Trophoblast cell (in vitro differentiated cells and primary cell): ENCODE data around the gene ICAM4.

Source experiments
- DNase-seq, 2 donors: peaks; one replicate each; pipeline ENCODE4 v3.0.0-alpha.2; 2016
- H2AFZ ChIP-seq: 2 replicates; pipeline ENCODE4 v1.6.1; 2013; ENCODE audit warnings: low read length, moderate library complexity, mild to moderate bottlenecking; ENCODE audit not compliant: insufficient read depth, poor library complexity
- H2AK5ac ChIP-seq: 2 replicates; pipeline ENCODE4 v1.6.1; 2013; ENCODE audit warnings: mild to moderate bottlenecking, low read length
- H2BK120ac ChIP-seq: 2 replicates; pipeline ENCODE4 v1.6.1; 2013; ENCODE audit warnings: low read length, mild to moderate bottlenecking, moderate library complexity; ENCODE audit not compliant: insufficient read depth, poor library complexity
- H2BK12ac ChIP-seq: 2 replicates; pipeline ENCODE4 v1.6.1; 2013; ENCODE audit warnings: mild to moderate bottlenecking, low read length, moderate library complexity
- H2BK5ac ChIP-seq: 2 replicates; pipeline ENCODE4 v1.6.1; 2013; ENCODE audit warnings: low read length, low read depth, moderate library complexity, mild to moderate bottlenecking; ENCODE audit not compliant: poor library complexity
- H3K14ac ChIP-seq: 2 replicates; pipeline ENCODE4 v1.6.1; 2013; ENCODE audit warnings: mild to moderate bottlenecking, low read length
- H3K18ac ChIP-seq: 2 replicates; pipeline ENCODE4 v1.6.1; 2013; ENCODE audit warnings: mild to moderate bottlenecking, low read length
- H3K23ac ChIP-seq: 2 replicates; pipeline ENCODE4 v1.6.1; 2013; ENCODE audit warnings: low read length
- H3K27ac ChIP-seq: 2 replicates; pipeline ENCODE4 v1.5.1; 2013; ENCODE audit warnings: low read depth, mild to moderate bottlenecking, inconsistent platforms, low read length, moderate library complexity
- H3K27me3 ChIP-seq: 2 replicates; pipeline ENCODE4 v1.6.1; 2013; ENCODE audit warnings: inconsistent platforms, mild to moderate bottlenecking, low read length, moderate library complexity; ENCODE audit not compliant: insufficient read depth
- H3K36me3 ChIP-seq, 2 experiments: 1 replicate in 1 of 2; 2 replicates in 1 of 2; pipeline ENCODE4 v1.6.1; 2013; ENCODE audit warnings: low read length in 2 of 2, mild to moderate bottlenecking in 2 of 2, moderate library complexity in 1 of 2; ENCODE audit not compliant: insufficient read depth in 2 of 2, control insufficient read depth in 1 of 2
- H3K4ac ChIP-seq: 2 replicates; pipeline ENCODE4 v1.6.1; 2013; ENCODE audit warnings: low read depth, mild to moderate bottlenecking, low read length, moderate library complexity
- H3K4me1 ChIP-seq, 2 experiments: 1 replicate in 1 of 2; 2 replicates in 1 of 2; pipeline ENCODE4 v1.6.1; 2013; ENCODE audit warnings: low read length in 2 of 2, mild to moderate bottlenecking in 2 of 2, moderate library complexity in 1 of 2; ENCODE audit not compliant: insufficient read depth in 2 of 2, control insufficient read depth in 1 of 2
- H3K4me2 ChIP-seq: 2 replicates; pipeline ENCODE4 v1.6.1; 2013; ENCODE audit warnings: inconsistent platforms, mild to moderate bottlenecking, low read length, moderate library complexity
- H3K4me3 ChIP-seq: 2 replicates; pipeline ENCODE4 v1.5.1; 2013; ENCODE audit warnings: mild to moderate bottlenecking, low read depth, low read length, inconsistent platforms
- H3K79me1 ChIP-seq: one replicate; pipeline ENCODE4 v1.6.1; 2013; ENCODE audit warnings: low read length
- H3K79me2 ChIP-seq: 2 replicates; pipeline ENCODE4 v1.6.1; 2013; ENCODE audit warnings: low read length, mild to moderate bottlenecking; ENCODE audit not compliant: control insufficient read depth, insufficient read depth, poor library complexity
- H3K9ac ChIP-seq: 2 replicates; pipeline ENCODE4 v1.6.1; 2013; ENCODE audit warnings: mild to moderate bottlenecking, low read length
- H3K9me3 ChIP-seq: 2 replicates; pipeline ENCODE4 v1.6.1; 2013; ENCODE audit warnings: low read depth, mild to moderate bottlenecking, control low read depth, inconsistent platforms, low read length; ENCODE audit not compliant: insufficient read depth
- H4K12ac ChIP-seq: 2 replicates; pipeline ENCODE4 v1.6.1; 2013; ENCODE audit warnings: low read depth, mild to moderate bottlenecking, low read length, moderate library complexity
- H4K8ac ChIP-seq: 2 replicates; pipeline ENCODE4 v1.6.1; 2013; ENCODE audit warnings: low read depth, mild to moderate bottlenecking, low read length, moderate library complexity
- H4K91ac ChIP-seq: one replicate; pipeline ENCODE4 v1.6.1; 2013; ENCODE audit warnings: low read depth, mild to moderate bottlenecking, low read length, moderate library complexity
- WGBS: extraction: QIAGEN DNeasy Blood & Tissue Kit; methylation state at CpG from one replicate; pipeline ENCODE4 v1.1.7; 2013; ENCODE audit warnings: missing lambda C conversion rate; ENCODE audit not compliant: insufficient read length, insufficient coverage; ENCODE audit errors: extremely low coverage; 5-methylcytosine and 5-hydroxymethylcytosine counted together

Gene ICAM4

DNA sequence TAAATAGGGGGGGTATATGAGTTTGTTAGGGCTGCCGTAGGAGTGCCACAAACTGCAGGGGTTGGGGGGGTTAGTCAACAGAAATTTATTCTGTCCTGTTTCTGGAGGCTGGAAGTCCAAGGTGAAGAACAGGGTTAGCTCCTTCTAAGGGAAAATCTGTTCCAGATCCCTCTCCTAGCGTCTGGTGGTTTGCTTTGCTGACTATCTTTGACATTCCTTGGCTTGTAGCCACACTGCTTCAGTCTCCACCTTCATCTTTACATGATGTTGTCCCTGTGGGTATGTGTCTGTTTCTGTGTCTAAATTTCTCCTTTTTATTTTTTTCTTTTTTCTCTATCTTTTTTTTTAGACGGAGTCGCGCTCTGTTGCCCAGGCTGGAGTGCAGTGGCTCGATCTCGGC is 24.0 kb upstream of the ICAM4 start:
- H3K14ac ChIP-seq = no peak overlapping the region
- H2BK120ac ChIP-seq = no peak overlapping the region
- H4K91ac ChIP-seq = no peak overlapping the region
- H3K4ac ChIP-seq = no peak overlapping the region
- no peak overlapping the region for H2AFZ ChIP-seq
- DNase-seq = no peak
- H3K27me3 ChIP-seq = no peaks in the 10 kb centered on the region
- H3K4me1 ChIP-seq = no peaks in the 10 kb centered on the region
- H4K12ac ChIP-seq = no peak overlapping the region
- no peak overlapping the region for H2BK5ac ChIP-seq
- H3K36me3 ChIP-seq = peaks cover 16 to 17% of the 10 kb centered on the region in 2 experiments
- no peak overlapping the region for H4K8ac ChIP-seq
- no CpG with 5 or more reads among the region's 7 CpGs for WGBS
- H3K18ac ChIP-seq = no peak overlapping the region
- no peaks in the 10 kb centered on the region for H3K79me1 ChIP-seq
- H2BK12ac ChIP-seq = no peak overlapping the region
- no peaks in the 10 kb centered on the region for H3K9me3 ChIP-seq
- no peak overlapping the region for H3K23ac ChIP-seq
- no peak overlapping the region for H3K4me2 ChIP-seq
- H3K27ac ChIP-seq = no peak overlapping the region
- no peak overlapping the region for H3K4me3 ChIP-seq
- H3K9ac ChIP-seq = no peak overlapping the region
- H3K79me2 ChIP-seq = no peaks in the 10 kb centered on the region
- H2AK5ac ChIP-seq = no peak overlapping the region

GRCh38 chr19:10266706-10267105 is 20.0 kb upstream of the ICAM4 start:
- no peak overlapping the region for H3K18ac ChIP-seq
- peaks cover 13 to 14% of the 10 kb centered on the region in 2 experiments for H3K4me1 ChIP-seq
- no peak overlapping the region for H3K23ac ChIP-seq
- no peak overlapping the region for H3K9ac ChIP-seq
- H3K79me2 ChIP-seq = no peaks in the 10 kb centered on the region
- no peak overlapping the region for H3K27ac ChIP-seq
- no peak overlapping the region for H4K12ac ChIP-seq
- no peaks in the 10 kb centered on the region for H3K36me3 ChIP-seq
- H3K4ac ChIP-seq = no peak overlapping the region
- H3K27me3 ChIP-seq = no peaks in the 10 kb centered on the region
- no peak for DNase-seq
- H2BK120ac ChIP-seq = no peak overlapping the region
- no peak overlapping the region for H4K8ac ChIP-seq
- peaks cover 2% of the 10 kb centered on the region for H3K79me1 ChIP-seq
- H4K91ac ChIP-seq = no peak overlapping the region
- no peak overlapping the region for H2BK5ac ChIP-seq
- WGBS = no CpG with 5 or more reads among the region's 7 CpGs
- no peak overlapping the region for H3K4me3 ChIP-seq
- no peak overlapping the region for H2AFZ ChIP-seq
- H3K9me3 ChIP-seq = no peaks in the 10 kb centered on the region
- no peak overlapping the region for H3K14ac ChIP-seq
- no peak overlapping the region for H2AK5ac ChIP-seq
- H3K4me2 ChIP-seq = no peak overlapping the region
- no peak overlapping the region for H2BK12ac ChIP-seq

DNA sequence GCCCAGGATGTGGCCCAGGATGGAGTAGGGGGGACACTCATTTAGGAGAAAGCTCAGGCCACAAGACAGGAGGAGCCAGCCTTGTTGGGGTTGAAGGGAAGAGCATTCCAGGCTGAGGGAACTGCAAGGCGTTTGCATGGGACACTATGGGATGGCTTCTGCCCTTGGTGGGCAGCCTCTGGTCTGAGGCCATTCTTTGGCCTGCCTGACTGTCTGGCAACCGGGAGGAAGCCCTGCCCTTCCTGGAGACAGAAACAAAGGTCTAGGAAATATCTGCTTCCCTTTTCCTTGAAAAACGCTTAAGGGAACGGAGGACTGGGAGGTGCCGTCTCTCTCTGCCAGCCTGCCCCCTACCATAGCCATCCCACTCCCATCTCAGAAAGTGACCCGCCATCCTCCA is 18.7 kb upstream of the ICAM4 start:
- DNase-seq = no peak
- H4K91ac ChIP-seq = no peak overlapping the region

DNA sequence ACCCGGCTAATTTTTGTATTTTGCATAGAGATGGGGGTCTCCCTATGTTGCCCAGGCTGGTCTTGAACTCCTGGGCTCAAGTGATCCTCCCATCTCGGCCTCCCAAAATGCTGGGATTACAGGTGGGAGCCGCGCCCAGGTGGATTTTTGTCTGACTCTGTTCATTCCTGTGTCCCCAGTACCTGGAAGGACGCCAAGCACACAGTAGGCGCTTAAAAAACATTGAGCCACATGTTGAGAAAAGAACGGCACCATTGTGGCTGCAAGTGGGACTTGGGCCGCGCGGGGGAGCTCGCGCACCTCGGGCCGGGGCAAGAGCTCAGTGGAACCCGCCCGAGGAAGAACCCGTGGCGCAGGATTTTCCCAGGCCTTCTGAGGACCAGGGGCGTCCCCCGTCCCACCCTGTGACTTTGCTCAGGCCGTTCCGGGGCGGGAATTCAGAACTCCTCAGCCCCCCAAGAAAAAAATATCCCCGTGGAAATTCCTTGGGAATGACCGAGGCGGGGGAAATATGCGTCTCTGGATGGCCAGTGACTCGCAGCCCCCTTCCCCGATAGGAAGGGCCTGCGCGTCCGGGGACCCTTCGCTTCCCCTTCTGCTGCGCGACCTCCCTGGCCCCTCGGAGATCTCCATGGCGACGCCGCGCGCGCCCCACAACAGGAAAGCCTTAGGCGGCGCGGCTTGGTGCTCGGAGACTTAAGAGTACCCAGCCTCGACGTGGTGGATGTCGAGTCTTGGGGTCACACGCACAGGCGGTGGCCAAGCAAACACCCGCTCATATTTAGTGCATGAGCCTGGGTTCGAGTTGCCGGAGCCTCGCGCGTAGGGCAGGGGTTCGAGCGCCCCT is 17.2 kb upstream of the ICAM4 start:
- peak overlapping the region; percentile 57 for H4K91ac ChIP-seq
- H2BK120ac ChIP-seq = peak overlapping the region; percentile 18
- H3K79me1 ChIP-seq = peaks cover 2% of the 10 kb centered on the region
- no CpG with 5 or more reads among the region's 59 CpGs for WGBS
- H3K79me2 ChIP-seq = no peaks in the 10 kb centered on the region
- H3K4me2 ChIP-seq = peak overlapping the region; percentile 59
- H2BK12ac ChIP-seq = no peak overlapping the region
- peak; percentile 79 to 86 for DNase-seq
- peak overlapping the region; percentile 20 for H2AK5ac ChIP-seq
- peaks cover 13 to 14% of the 10 kb centered on the region in 2 experiments for H3K4me1 ChIP-seq
- peak overlapping the region; percentile 84 for H4K8ac ChIP-seq
- peak overlapping the region; percentile 37 for H3K14ac ChIP-seq
- H3K27ac ChIP-seq = no peak overlapping the region
- H3K9me3 ChIP-seq = no peaks in the 10 kb centered on the region
- no peak overlapping the region for H3K18ac ChIP-seq
- no peaks in the 10 kb centered on the region for H3K27me3 ChIP-seq
- no peak overlapping the region for H3K9ac ChIP-seq
- H3K4me3 ChIP-seq = no peak overlapping the region
- H3K4ac ChIP-seq = peak overlapping the region; percentile 25
- no peak overlapping the region for H3K23ac ChIP-seq
- peak overlapping the region; percentile 72 for H4K12ac ChIP-seq
- no peaks in the 10 kb centered on the region for H3K36me3 ChIP-seq
- no peak overlapping the region for H2BK5ac ChIP-seq
- peak overlapping the region; percentile 79 for H2AFZ ChIP-seq

More for the DNA sequence above, 18.7 kb upstream of the ICAM4 start:
- Histone ChIP-seq H2BK120ac (no peak overlapping the region), H4K12ac (no peak overlapping the region), H2AFZ (no peak overlapping the region), H3K27me3 (no peaks in the 10 kb centered on the region), H2AK5ac (no peak overlapping the region), H3K18ac (no peak overlapping the region), H3K4me2 (no peak overlapping the region), H4K8ac (peak overlapping the region; percentile 21), H3K79me1 (peaks cover 2% of the 10 kb centered on the region), H3K4me1 (peaks cover 13 to 14% of the 10 kb centered on the region in 2 experiments), H3K79me2 (no peaks in the 10 kb centered on the region), H3K4me3 (no peak overlapping the region), H3K4ac (no peak overlapping the region), H3K9me3 (no peaks in the 10 kb centered on the region), H2BK5ac (no peak overlapping the region), H3K9ac (no peak overlapping the region), H3K27ac (no peak overlapping the region), H2BK12ac (no peak overlapping the region), H3K23ac (no peak overlapping the region), H3K14ac (no peak overlapping the region), H3K36me3 (no peaks in the 10 kb centered on the region)
- no CpG with 5 or more reads among the region's 6 CpGs for WGBS
